T1000 (cell line): ENCODE results near the gene PTPN14.
"Not testable (repeated sequence)": the region's sequence is repeated elsewhere in the genome, so short reads cannot be mapped to it uniquely, and the experiment has no call there.

Experiments
- DNase-seq: peaks from one replicate; lab custom pipeline; 2025; ENCODE audit warnings: mixed read lengths; lab: John Stamatoyannopoulos, UW

The PTPN14 gene

DNA sequence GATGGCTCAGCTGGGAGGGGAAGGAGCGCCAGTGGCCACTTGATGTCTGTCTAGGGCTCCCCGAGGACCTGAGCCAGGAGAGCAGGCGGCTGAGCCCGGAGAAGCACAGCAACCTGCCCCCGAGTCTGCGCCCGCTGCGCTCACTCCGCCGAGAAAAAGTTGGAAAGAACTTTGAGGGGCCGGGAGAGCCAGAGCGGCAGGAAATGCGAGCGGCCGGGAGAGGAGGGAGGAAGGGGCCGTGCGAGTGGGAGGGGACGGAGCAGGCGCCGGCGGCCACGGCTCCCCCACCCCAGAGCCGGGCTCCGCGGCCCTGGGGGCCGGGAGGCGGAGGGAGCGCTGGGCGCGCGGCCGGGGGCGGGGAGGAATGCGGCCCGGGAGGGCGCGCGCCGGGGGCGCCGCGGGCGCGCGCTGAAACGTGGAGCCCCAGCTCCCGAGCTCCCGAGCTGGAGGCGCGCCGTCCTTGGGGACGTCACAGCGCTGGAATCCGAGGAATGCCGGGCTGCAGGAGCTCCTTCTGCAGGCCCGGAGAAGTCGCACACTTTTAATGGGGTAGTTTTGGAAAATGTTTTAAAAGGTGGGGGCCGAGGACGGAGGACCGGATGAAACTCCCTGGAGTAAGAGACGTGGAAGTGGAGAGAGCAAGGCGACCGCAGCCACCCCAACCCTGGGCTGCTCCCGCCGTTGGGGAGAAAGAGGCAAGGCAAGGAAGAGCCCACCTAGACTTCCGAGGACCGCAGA, at the start of gene PTPN14:
TSS of gene PTPN14 (minus strand) at position 167 of the 738 bp plus-strand sequence. CDS start 86,799 bp downstream, outside the sequence.
- DNase-seq = peak; percentile 90

GRCh38 chr1:214593158-214593557, 41.8 kb upstream of the PTPN14 start:
- DNase-seq = no peak

DNA sequence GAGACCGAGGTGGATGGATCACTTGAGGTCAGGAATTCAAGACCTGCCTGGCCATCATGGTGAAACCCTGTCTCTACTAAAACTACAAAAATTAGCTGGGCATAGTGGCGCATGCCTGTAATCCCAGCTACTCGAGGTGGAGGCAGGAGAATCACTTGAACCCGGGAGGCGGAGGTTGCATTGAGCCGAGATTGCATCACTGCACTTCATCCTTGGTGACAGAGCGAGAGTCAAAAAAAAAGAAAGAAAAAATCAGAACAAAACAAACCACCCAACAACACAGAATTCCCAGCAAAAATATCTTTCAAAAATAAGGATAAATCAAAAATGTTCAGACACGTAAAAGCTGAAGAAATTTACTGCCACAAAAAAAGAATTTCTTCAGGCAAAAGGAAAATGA, 40.5 kb upstream of the PTPN14 start:
- not testable (repeated sequence) for DNase-seq

DNA sequence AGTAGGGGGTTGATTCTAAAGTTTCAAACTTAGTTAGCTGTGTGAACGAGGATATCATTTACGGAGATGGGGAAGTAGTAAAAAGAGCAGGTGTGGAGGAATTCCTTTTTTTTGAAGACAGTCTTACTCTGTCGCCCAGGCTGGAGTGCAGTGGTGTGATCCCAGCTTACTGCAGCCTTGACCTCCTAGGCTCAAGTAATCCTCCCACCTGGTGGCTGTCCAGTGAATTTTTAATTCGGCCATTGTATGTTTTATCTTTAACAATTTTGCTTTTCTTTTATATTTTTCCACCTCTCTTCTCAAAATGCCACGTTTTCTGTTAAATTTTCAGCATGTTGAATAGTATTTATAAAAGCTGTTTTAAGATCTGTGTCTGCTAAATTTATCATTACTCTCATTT, 39.3 kb upstream of the PTPN14 start:
- DNase-seq = no peak

DNA sequence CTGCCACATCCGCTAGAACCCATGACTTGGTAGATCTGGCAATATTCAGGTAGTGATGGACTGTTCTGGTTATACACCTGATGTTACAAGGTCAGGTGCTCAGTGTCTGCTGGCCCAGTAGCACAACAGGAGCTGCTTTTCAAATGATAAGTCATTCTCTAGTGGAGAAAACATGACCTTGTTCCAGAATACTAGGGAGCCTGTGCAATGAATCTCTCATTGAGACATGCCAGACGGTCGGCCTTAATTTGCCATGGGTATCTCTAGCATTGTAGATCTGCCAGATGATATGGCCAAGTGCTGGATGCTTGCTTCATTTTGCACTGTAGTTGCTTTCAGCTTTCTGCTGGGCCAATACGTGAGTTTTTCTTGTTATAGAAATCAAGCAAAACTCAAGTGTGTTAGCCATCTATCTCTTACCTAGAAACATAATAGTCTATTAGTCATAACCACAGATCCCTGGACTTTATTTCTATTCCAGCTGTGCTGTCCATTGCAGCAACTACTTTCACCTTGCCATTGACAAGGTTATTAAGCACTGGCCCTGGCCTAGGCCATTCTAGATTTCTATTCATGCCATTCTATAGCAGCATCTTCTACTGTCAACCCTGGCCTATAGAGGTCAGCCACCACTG, 37.7 kb upstream of the PTPN14 start:
- no peak for DNase-seq

- no peak for DNase-seq
Measured at GRCh38 chr1:214587165-214587564, 35.8 kb upstream of the PTPN14 start.

DNA sequence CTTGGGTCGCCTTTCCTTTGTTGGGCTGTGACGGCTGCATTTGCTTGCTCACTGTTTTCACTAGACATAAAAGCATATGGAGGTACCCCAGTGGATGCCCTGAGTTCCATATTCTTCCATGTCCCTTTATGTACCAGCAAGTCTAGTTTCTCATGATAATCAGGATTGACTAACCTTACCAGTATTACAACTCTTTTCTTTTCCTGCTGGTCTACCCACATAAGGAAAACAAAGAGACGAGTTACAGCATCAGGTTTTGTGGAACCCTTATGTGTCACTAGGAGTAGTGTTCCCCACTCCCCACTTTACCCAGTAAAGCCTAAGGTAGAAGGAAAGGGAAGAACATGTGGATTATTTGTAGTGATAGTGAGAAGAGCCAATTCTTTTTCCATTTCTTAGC, 35.2 kb upstream of the PTPN14 start:
- no peak for DNase-seq

GRCh38 chr1:214584805-214585766, 33.7 kb upstream of the PTPN14 start:
- no peak for DNase-seq

- no peak for DNase-seq
Measured at GRCh38 chr1:214583824-214584554, 32.6 kb upstream of the PTPN14 start.

GRCh38 chr1:214583113-214583512, 31.7 kb upstream of the PTPN14 start:
- DNase-seq = no peak

GRCh38 chr1:214582289-214582891, 31.0 kb upstream of the PTPN14 start:
- no peak for DNase-seq

DNA sequence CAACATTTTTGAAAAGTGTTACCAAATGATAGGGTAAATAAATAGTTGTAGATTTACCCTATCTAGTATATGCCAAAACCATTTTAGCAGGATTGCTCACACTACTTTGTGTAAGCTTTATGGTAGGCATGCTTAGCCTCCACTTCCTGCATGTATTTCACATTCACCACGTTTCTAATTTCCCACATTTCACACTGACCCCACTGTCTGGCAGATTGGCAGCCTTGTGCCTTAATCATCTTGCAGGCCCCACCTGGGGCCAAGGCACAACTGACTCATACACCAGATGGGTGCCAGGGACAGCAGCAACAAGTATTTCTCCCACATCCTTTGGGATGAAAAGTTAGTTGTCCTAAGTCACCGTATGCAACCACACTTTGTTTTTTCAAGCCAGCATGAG, 30.4 kb upstream of the PTPN14 start:
- DNase-seq = peak; percentile 39

GRCh38 chr1:214579183-214579582, 27.8 kb upstream of the PTPN14 start:
- no peak for DNase-seq

- DNase-seq = not testable (repeated sequence)
Measured at GRCh38 chr1:214576120-214576519, 24.7 kb upstream of the PTPN14 start.

DNA sequence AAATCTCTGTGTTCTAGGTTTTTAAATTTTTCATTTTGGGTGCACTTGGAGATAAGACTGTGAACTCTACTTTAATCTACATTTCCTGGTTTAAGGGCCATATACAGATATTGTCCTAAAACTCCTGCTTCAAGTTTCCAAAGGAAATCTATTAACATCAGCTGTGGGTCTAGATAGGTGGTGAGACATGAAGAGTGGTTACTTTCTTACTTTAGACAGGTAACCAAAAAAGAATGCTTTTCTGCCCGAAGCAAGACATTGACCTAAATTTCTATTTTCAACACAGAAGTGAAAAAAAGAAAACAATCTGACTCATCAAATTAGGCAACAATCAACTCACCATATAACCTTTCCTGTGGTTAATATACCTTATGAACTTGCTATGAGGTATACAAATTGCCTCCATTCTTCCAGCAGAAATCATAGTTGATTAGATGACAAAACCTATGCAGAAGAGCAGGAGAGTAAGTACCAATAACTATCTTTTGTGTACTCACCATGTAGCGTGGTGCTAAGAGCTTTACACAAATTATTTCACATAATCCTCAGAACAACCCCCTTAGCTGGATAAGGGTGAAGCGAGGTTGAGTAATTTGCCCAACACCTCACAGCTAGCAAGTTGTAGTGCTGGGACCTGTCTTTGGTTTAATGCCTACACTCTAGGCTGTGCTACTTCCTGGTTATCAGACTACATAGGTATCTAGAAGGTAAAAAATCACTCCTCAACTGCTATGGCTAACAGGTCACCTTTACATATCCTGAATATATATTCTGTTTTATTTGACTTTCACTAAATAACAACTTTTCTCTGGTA, 23.4 kb upstream of the PTPN14 start:
- DNase-seq = no peak

DNA sequence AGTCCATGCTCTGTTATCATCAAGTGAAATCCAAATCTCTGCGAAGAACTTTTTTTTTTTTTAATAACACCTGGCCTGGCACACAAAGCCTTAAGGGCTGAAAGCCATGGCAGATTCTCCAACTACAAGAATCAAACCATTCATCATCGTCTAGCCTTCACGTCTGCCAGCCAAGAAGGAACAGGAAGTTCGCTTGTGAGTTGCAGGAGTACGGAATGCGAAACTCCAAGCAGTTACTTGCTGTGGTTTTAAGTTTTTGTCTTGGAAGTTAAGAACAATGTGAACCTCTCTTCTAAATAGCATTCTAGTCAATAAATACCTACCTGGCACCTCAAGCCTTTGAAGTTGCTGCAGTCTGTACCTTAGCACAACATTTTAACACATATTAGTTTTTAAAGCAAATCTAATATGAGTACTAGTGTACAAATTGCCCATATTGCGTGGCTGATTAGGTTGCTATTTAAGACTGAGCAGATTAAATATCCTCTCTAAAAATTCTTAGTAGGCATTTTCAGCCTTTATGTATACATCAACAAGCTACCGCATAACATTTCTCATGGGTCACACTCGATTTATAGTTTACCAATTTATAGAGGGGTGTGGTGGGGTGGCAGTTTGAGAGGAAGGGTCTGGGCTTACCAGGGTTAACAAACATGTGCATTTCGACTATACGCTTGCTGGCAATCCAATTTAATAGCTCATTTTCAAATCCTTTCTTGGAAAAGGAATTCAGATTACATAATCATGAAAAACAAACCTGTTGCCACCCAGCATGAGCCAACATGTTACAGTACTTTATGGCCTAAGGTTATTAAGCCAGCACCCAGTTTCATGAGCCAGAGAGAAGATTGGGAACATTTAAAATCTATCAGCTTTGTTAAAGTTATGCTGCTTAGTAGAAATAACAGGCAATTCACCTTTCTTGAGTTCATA, 22.2 kb upstream of the PTPN14 start:
- no peak for DNase-seq

- DNase-seq = no peak
Measured at GRCh38 chr1:214571281-214571680, 19.9 kb upstream of the PTPN14 start.

DNA sequence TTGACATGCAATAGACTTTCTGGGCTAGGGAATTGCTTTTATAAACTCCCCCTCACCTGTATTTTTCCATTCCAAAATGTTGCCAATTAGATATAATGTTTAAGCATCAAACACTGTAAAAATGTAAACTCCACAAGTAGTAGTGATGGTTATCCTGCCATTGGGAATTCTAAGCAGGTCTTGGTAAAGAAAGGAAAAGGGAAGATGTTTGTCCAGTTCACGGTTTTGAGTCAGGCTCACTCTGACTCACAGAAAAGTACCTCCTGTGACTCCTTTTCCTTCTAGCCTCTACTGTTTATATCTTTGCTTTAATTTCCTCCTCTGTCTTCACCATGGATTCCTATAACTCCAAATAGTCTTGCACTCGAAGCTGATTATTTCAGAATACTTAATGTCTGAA, 19.0 kb upstream of the PTPN14 start:
- no peak for DNase-seq

GRCh38 chr1:214569357-214570004, 18.1 kb upstream of the PTPN14 start:
- peak; percentile 22 for DNase-seq
